HG03103 (cell line): ENCODE data around the gene MDFI.
"Not testable (repeated sequence)": the region's sequence is repeated elsewhere in the genome, so short reads cannot be mapped to it uniquely, and the experiment has no call there.

Experiments
- ATAC-seq: cut with Tn5 transposase; IDR thresholded peaks from one replicate; pipeline ENCODE4 v1.9.1; 2021; ENCODE audit warnings: low read depth; ENCODE audit not compliant: unreplicated experiment

The MDFI gene

DNA sequence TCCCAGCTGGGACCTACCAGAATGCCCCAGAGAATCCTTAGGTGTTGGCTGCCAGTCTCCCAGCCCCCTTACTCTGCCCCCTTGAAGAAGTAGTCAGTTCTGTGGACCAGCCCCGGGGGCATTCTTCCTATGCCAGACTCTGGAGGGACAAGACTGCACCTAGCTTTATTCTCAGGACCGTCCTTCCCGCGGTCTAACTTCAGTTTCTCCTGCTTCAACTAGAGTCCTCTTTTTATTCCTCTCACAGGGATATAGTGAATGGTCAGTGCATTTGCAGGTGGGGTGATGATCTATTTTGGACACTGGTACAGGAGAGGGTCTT, 35.9 kb upstream of the MDFI start:
- ATAC-seq: no peak

DNA sequence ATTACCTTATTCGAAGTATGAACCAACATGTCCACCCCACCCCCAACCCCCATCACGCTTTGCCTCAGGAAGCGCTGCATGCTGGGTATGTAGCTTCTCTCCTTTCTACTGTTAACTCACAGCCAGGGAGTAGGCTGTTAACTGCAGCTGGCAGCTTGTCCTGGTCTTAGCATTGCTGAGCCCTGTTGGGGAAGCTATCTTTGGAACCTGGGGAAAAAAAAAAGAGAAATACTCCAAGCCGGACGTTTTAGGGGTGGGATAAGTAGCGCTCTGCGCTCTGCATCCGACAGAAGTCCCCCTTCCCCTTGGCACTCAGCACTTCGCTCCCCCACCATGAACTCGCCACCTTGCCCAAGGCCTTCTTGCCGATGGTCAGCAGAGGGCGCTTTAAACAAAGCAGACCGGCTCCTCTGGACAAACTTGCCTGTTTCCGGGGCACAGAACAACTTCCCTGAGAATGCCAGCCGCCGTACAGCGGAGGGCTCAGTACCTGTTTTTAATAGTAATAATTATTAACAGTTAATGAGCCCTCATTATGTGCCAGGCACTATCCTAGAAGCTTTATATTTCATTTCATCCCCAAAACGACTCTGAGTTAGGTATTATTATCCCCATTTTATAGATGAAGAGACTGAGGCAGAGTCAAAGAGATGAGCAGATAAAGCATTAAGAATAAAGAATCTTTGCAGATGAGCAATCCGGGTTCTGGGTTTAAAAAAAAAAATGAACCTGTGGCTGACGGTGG, 35.2 kb upstream of the MDFI start:
- ATAC-seq: no peak

DNA sequence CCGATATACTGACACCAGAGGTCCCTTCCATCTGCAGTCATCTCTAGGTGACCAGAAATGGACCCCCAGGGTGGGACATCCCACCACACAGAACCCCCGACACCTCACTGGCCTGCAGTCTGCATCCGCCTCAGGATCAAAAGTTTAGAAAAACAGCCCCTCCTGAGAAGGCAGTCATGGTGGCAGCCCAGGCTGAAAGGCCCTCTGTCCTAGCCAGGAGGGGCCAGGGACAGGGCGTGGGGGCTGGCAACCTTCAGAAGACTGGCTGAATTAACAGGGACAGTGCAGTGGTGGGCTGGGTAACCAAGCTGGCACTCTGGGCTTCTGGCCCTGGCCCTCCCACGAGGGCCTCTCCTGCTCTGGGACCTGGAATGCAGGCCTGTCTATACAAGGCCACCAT, 34.3 kb upstream of the MDFI start:
- no peak for ATAC-seq

DNA sequence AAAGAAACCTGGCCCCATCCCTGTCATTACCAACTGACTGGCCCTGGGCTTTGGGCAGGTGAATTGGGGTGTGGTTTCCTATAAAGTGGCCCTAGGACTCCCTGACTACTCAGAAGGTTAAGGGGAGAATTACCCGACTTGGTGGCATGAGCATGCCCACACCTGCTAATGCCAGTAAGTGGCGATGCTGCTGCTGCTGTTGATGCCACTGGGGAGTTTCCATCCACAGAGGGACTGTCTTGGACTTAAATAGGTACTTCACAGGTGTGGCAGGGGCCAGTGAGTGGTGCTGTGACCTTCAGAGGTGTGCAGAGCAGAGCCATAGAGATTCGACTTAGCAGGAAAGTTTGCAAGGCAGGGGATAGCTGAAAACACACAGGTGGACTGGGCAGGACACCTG, 32.6 kb upstream of the MDFI start:
- ATAC-seq: no peak

DNA sequence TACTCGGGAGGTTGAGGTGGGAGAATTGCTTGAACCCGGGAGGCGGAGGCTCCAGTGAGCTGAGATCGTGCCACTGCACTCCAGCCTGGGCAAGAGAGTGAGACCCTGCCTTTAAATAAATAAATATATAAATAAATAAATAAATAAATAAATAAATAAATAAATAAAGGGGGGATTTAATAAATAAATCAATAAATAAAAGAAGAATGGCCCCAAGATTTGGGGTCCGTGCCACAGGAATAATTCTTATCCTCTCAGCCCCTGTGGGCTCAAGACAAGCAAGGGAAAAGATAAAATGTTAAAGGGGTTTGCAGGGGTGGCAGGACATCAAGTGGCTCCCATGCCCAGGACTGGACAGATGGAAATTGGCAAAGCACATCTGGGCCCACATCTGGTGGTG, 31.2 kb upstream of the MDFI start:
- ATAC-seq: no peak

DNA sequence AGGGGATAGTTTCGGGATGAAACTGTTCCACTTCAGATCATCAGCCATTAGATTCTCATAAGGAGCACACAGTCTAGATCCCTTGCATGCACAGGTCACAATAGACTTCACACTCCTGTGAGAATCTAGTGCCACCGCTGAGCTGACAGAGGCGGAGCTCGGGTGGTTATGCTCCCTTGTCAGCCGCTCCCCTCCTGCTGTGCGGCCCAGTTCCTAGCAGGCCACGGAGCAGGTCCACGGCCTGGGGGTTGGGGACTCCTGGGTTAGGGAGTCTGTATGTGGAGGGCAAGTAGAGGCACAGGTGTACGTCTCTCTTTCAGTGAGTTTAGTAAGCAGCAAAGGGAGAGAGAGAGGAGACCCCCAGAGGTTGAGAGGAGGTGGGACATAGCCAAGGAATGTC, 30.5 kb upstream of the MDFI start:
- no peak for ATAC-seq

DNA sequence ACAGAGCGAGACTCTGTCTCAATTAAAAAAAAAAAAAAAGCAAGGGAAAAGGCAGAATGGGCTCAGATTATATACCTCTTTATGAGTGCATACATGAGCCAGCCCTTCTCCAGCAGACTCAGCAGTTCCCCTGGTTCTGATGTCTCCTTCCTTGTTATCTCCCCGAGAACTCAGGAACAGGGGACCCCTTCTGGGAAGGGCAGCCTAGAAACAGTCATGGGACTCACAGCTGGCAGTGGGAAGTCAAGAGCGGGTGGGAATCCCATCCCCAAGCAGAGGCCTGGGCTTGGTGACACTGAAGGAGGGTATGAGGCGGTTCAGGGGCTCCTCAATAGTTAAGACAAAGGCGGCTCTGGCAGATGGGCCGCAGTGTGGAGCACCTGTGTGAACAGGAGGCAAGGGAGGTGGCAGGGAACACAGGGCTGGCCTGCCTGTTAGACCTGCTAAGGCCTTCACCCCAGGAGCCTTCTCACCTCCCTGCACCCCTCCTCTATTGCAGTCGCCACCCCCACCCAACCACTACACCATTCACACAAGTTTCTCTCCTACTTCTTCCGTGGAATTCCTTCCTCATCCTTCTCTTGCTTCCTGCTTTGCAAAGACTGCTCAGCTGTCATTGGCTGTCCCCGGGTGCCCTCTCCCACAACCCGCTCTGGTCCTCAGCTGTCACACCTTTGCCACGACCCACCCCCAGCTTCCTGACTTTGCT, 29.7 kb upstream of the MDFI start:
- ATAC-seq: no peak

DNA sequence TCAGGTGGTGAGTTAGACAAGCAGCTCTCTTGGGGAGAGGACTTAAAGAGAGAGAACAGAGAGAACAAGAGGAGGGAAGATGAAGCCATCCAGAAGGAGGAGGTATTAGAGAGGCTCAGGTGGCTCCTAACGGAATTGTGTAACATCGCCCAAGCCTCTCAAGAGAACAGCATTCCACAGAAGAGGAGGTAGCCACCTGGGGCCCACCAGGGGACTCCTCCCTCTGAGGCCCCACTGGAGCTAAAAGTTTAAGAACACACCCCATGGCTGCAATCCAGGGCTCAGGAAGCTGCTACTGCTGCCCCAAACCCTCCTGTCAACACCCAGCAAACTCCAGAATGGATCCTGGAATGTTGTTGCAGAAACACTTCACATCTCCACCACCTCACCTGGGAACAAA, 23.6 kb upstream of the MDFI start:
- no peak for ATAC-seq

DNA sequence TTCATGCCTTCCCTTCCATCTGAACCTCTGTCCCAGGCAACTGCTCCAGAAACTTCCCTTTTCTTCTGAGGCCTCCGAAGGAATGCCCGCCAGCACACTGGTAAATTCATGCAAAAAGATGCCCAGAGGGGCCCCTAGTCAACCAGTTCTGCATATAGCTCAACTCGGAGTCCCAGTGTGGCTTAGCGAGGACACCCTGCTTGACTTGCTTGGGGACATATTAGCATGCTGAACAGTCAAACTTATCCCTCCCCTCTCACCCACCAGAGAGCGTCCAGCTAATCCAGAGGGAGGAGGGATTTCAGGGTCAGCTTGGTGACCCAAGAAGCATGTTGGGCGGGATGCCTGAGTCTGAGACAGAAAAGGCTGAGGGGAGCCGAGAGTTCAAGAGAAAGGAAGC, 23.0 kb upstream of the MDFI start:
- no peak for ATAC-seq

DNA sequence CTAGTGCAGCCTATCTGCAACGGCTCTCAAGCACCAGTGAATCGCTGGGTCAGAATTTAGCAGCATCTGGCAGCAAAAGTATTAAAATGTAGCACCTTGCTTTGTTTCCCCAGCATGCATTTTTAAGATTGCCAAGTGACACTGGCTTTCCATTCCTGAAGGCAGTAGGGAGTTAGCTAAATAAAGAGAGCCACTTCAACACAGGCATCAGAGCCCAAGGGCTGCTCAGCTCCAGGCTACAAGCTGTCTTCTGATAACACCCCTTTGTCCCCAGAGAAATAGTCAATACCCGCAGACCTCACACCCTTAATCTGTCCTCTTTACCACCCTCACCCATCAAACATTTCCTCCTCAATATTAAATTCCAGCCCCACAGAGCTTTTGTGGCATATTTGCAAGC, 19.7 kb upstream of the MDFI start:
- no peak for ATAC-seq

DNA sequence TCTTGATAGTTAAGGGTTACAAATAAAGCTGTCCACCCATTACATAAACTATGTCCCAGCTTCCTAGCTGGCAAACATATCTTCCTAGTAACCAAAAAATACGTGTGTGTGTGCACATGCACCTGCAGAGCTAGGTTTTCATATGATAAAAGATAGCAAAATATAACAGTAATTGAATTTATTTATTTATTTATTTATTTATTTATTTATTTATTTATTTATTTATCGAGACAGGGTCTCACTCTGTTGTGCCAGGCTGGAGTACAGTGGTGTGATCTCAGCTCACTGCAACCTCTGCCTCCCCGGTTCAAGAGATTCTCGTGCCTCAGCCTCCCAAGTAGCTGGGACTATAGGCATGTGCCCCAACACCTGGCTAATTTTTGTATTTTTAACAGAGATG, 19.1 kb upstream of the MDFI start:
- not testable (repeated sequence) for ATAC-seq

DNA sequence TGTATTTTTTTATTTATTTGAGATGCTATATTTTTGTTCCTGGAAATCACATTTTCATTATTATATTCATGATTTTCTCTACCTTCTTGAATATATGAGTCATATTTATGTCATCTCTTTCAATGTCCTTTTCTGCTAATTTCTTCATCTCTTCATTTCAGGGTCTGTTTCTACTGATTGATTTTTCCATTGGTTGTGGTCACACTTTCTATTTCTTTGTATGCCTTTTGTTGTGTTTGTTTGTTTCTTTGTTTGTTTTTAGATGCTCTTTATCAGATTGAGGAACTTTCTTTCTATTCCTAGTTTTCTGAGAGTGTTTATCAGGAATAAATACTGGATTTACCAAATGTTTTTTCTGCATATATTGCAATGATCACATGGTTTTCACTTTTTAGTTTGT, 16.9 kb upstream of the MDFI start:
- ATAC-seq: no peak

DNA sequence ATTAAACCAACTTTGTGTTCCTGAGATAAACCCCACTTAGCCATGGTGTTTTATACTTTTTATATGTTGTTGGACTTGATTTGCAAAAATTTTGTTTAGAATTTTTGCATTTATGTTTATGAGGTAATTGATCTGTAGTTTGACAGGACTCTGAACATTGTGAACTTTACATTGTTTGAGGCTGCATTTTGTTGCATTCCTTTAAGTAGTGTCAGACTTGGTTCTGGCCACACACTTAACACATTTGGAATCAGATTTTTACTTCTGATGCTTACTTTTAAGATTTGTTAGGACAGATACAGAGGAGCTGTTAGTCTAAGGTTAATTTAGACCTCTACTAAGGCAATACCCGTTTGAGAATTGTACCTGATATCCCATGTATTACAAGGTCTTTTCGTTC, 16.5 kb upstream of the MDFI start:
- no peak for ATAC-seq

DNA sequence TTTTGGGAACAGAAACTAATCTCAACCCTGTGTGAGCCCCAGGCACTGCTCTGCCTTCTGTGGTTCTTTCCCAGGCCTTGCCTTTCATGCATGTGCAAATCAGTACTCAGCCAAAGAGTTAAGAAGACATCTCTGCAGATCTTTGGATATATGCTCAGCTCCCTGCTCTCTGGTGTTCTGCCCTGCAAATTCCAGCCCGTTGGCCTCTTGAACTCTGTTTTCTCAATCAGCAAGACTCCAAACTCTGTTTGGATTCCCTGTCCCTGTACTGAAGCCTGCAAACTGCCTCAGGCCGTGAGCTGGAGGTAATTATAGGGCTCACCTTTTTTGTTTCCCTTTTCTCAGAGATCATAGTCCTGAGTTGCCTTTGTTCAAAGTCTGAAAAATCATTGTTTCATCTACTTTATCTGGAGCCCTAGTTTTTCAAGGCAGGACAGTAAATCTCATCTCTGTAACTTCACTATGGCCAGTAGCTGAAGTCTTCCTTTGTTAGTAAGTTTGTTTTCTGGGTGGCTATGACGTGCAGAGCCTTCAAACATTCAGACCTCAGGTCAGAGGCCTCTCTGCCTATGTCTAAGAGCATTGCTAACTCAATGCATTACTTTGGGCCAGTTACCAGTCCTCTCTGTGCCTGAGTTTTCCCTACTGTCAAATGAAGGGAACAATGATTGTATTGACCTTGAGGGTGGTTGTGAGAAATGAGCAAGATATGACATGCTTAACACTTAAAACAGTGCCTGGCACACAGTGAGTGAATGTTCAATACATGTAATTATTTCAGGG, 15.9 kb upstream of the MDFI start:
- ATAC-seq: no peak

DNA sequence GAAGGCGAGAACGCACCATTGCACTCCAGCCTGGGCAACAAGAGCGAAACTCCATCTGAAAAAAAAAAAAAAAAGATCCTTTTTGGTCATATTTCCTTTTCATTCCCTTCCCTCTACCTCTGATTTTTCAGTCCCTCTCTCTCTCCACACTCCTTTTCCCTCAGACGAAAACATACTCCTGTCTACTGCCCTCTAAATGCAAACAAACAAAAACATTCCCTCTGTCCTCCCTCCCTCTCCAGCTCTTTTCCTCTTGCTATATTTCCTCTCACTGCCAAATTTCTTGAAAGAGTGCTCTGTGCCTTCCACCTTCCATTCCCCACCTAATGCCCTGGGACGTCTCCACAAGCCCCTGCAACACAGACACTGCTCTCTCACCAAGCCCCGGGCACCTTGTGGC, 14.9 kb upstream of the MDFI start:
- ATAC-seq: no peak

DNA sequence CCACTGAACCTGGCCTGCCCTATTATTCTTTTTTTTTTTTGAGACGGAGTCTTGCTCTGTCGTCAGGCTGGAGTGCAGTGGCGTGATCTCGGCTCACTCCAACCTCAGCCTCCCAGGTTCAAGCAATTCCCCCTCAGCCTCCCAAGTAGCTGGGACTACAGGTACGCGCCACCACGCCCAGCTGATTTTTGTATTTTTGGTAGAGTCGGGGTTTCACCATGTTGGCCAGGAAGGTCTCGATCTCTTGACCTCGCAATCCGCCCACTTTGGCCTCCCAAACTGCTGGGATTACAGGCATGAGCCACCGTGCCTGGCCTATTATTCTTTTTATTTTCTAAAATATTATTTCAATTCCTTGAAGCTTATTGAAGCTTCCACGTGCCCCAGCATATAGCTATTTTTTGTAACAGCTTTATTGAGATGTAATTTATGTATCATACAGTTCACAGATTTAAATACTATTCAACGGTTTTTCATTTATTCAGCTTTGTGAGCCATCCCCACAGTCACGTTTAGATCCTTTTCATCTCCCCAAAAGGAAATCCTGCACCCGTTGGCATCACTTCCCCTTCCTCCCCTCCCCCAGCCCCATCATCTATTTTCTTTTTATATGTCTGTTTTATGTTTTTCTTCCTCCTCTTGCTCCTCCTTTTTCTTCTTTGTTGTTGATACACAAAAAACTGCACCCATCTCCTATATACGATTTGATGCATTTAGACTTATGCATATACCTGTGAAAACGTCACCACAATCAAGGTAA, 13.5 kb upstream of the MDFI start:
- no peak for ATAC-seq

DNA sequence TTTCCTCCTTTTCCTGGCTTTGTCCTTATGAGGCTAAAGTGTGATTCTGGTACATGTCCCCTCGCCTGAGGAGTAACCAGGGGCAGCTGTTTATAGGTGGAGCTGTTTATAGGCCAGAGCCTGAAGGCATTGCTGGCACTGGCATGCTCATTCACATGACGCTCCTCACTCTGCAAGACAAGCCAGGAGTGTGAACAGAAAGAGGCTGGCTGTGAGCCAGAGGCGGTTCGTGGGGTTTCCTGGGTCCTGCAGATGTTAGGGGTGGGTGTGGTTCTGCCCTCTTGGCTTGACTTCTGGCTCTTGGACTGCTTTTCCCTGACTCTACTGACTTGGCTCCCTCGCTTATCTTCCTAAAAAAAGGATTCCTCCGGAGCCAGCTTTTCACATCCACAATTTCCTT, 12.8 kb upstream of the MDFI start:
- no peak for ATAC-seq

DNA sequence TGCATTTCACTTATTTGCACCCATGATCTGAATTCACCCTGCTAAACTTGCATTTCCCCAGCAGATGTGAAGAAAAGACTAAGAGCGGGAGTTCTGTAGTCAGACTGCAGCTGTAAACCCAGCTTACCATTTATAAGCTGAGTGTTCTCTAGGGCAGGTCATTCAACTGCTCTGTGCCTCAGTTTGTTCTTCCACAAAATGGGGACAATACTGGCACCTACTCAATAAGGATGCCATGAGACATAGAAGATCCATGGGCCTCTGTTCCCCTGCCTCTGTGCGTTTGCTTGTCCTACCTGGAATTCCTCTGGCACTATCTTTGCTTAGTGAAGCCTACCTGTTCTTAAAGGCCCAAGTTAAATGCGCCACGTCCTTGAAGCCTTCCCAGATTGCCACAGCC, 12.2 kb upstream of the MDFI start:
- no peak for ATAC-seq

DNA sequence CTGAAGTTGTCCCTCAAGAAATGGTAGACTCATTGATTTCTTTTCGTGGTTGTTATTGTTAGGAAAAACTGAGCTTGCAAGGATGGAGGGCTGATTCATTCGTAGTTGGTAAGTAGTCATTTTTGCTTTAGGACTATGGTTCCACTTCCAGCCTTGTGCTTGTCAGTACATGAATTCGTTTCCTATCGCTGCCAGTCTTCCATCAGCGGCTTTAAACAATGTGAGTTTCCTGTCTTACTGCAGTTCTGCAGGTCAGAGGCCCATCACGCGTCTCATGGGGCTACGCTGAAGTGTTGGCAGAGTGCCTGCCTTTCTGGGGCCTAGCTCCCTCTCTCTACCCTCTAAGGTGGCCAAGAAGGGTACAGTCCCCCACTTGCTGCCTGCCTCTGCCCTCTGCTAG, 11.4 kb upstream of the MDFI start:
- no peak for ATAC-seq

DNA sequence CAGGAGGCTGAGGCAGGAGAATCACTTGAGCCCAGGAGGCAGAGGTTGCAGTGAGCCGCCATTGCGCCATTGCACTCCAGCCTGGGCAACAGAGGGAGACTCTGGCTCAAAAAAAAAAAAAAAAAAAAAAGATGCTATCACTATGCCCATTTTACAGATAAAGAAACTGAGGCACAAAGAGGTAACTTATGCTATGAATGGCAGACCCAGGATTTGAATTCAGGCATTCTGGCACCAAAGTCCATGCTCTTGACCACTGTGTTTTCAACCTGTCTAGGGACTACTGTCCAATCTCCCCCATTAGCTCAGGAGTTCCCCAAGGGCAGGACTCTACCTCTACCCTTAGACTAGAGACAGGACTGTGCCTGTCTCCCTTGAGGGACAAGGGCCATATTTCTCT, 9.1 kb upstream of the MDFI start:
- ATAC-seq: no peak

DNA sequence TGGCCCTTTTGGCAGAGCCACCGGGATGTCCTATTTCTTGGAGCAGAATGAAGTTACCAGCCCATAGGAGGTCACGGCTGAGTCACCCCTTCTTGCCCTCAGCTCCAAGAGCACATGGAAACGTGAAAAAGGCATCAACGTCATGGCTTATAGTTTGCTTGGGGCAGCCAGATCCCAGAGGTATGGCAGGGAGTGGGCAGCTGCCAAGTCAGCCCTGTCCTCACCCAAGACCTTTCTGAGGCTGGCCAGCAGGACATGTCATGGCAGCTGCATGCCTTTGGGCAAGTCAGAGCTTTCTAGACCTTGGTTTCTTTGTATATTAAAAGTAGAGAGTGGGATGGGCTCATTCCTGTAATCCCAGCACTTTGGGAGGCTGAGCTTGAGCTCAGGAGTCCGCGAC, 8.2 kb upstream of the MDFI start:
- ATAC-seq: no peak
